Measurements from ENCODE around the gene GLIS2.
"Not testable (repeated sequence)": the region's sequence is repeated elsewhere in the genome, so short reads cannot be mapped to it uniquely, and the experiment has no call there.

GLIS2 gene

GRCh38 chr16:4337540-4338088 is 21.7 kb downstream of the GLIS2 start:
- no peak for DNase-seq

DNA sequence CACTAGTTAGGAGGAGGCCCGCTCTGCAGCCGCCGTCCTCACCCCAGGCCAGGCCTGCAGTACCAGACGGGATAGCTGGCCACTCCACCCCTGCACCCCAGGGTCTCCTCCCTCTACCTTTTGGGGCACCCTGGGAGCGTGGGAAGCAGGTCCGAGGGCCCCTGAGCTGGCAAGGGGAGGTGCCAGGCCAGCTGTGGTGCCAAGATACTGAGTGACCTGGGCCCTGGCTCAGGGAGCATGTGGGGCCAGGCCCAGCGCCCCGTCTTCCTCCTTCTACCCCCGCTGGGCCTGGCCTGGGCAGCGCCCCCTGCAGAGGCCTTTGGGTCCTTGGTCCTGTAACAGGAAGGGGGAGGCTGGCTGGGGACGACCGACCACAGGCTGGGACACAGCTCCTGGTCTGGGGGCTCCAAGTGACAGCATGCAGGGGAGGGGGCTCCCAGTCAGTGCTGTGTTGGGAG is 22.3 kb downstream of the GLIS2 start:
- no peak for DNase-seq

GRCh38 chr16:4338712-4339299 is 22.9 kb downstream of the GLIS2 start:
- DNase-seq = no peak

DNA sequence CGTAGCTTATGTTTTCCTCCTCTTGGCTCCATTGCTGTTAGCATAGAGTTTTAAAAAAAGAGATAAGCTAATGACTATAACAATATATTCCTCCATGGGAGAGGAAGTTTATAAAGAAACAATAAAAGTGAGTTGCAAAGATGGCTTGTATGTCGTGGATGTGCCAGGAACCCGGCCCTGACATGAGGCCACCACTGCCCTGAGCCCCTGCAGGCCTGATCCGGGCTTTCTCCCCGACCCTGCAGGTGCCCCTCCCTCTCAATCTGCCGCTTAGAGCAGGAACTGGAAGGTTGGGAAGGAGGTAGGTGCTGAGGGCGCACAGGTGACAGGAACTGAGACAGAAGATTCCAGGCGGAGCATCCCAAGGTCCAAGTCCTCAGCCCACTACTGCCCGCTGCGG is 23.6 kb downstream of the GLIS2 start:
- no peak for DNase-seq

GRCh38 chr16:4339909-4340308 is 24.0 kb downstream of the GLIS2 start:
- DNase-seq = no peak

- no peak for DNase-seq
Observed at GRCh38 chr16:4340443-4340842, 24.6 kb downstream of the GLIS2 start.

- DNase-seq = no peak
Observed at GRCh38 chr16:4341250-4341649, 25.4 kb downstream of the GLIS2 start.

GRCh38 chr16:4342866-4343744 is 27.2 kb downstream of the GLIS2 start:
- DNase-seq = no peak

DNA sequence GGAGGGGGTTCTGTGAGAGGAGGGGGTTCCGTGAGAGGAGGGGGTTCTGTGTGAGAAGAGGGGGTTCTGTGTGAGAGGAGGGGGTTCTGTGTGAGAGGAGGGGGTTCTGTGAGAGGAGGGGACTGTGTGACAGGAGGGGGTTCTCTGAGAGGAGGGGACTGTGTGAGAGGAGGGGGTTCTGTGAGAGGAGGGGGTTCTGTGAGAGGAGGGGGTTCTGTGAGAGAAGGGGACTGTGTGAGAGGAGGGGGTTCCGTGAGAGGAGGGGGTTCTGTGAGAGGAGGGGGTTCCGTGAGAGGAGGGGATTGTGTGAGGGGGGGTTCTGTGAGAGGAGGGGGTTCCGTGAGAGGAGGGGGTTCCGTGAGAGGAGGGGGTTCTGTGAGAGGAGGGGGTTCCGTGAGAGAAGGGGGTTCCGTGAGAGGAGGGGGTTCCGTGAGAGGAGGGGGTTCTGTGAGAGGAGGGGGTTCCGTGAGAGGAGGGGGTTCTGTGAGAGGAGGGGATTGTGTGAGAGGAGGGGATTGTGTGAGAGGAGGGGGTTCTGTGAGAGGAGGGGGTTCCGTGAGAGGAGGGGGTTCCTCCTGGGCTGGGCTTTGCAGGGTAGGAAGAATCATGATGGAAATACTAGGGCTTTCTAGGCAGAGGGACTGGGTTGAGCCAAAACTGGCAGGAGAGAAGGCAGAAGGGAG is 28.6 kb downstream of the GLIS2 start:
- not testable (repeated sequence) for DNase-seq

- DNase-seq = no peak
Observed at GRCh38 chr16:4344983-4345835, 29.3 kb downstream of the GLIS2 start.

- DNase-seq = no peak
Observed at GRCh38 chr16:4345836-4346781, 30.2 kb downstream of the GLIS2 start.

GRCh38 chr16:4347010-4347409 is 31.1 kb downstream of the GLIS2 start:
- no peak for DNase-seq

GRCh38 chr16:4347765-4348509 is 32.1 kb downstream of the GLIS2 start:
- no peak for DNase-seq

DNA sequence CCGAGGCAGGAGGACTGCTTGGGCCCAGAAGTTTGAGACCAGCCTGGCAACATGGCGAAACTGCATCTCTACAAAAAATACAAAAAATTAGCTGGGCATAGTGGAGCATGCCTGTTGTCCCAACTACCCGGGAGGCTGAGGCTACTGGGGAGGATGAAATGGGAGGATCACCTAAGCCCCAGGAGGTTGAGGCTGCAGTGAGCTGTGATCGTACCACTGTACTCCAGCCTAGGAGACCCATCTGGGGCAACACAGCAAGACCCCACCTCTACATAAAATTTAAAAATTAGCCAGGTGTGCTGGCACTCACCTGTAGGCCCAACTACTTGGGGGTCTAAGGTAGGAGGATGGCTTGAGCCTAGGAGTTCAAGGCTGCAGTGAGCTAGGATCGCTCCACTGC is 33.5 kb downstream of the GLIS2 start:
- no peak for DNase-seq

DNA sequence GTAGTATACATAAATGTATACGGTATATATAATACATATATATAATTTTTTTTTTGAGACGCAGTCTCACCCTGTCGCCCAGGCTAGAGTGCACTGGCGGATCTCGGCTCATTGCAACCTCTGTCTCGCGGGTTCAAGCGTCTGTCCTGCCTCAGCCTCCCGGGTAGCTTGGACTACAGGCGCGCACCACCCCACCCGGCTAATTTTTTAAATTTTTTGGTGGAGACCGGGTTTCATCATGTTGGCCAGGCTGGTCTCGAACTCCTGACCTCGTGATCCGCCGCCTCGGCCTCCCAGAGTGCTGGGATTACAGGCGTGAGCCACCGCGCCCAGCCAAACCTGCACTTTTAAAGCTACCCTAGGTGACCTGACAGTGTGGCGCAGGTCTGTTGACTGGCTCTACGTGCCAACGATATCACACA is 34.5 kb downstream of the GLIS2 start:
- DNase-seq = no peak

GRCh38 chr16:4350787-4351659 is 35.2 kb downstream of the GLIS2 start, which contains the start of gene PAM16:
PAM16 (minus strand) TSS chr16:4351321; CDS start chr16:4351234, 87 bp downstream.
- peak; percentile 99 for DNase-seq

DNA sequence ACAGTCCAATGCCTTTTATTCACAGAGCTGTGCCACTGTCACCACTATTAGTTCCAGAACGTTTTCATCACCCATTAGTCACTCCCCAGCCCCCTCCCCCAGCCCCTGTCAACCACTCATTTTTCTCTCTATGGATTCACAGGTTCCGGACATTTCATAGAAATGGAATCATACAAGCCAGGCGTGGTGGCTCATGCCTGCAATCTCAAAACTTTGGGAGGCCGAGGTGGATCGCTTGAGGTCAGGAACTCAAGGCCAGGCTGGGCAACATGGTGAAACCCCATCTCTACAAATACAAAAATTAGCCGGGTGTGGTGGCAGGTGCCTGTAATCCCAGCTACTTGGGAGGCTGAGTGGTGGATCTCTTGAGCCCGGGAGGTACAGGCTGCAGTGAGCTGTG is 36.0 kb downstream of the GLIS2 start:
- no peak for DNase-seq

- DNase-seq = no peak
Observed at GRCh38 chr16:4352843-4353242, 37.0 kb downstream of the GLIS2 start.

DNA sequence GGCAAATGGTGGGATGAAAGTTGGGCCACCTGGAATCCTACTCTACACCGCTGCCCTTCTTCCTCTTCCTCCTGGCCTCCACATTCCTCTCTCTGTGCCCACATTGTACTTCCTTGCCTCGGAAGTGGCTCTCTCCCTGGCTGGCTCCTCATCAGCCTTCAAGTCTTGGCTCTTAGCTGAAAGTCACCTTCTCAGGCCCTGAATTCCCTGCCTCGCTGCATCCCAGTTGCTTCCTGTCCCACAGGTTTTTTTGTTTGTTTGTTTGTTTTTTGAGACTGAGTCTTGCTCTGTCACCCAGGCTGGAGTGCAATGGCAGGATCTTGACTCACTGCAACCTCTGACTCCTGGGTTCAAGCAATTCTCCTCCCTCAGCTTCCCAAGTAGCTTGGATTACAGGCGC is 37.8 kb downstream of the GLIS2 start:
- DNase-seq = no peak

Data from RPMI8226 (cell line).